ENCODE results near the gene RPTOR.
A peak's percentile ranks its signal among the peaks of the same experiment; 100 is the strongest.
"Not testable (repeated sequence)": the region's sequence is repeated elsewhere in the genome, so short reads cannot be mapped to it uniquely, and the experiment has no call there.

Gene RPTOR

DNA sequence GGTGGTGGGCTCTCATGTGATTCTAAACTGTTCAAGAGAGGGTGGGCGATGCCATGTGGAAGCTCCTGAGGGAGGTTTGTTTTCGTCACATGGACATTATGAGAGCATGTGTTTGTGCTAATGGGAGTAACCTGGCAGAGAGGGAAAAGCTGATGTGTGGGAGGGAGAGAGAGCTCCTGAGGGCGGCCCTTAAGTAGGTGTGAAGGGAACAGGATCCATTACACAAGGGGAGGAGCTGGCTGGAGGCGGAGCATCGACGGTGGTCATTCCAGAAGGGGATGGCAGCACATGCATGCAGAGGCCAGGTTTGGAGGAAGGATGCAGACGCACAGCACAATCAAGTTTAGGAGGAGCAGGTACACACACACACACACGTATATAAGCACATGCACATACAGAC is 197.5 kb downstream of the RPTOR start:
- no peak for DNase-seq (ENCODE audit: low read depth in 2 of 2)

DNA sequence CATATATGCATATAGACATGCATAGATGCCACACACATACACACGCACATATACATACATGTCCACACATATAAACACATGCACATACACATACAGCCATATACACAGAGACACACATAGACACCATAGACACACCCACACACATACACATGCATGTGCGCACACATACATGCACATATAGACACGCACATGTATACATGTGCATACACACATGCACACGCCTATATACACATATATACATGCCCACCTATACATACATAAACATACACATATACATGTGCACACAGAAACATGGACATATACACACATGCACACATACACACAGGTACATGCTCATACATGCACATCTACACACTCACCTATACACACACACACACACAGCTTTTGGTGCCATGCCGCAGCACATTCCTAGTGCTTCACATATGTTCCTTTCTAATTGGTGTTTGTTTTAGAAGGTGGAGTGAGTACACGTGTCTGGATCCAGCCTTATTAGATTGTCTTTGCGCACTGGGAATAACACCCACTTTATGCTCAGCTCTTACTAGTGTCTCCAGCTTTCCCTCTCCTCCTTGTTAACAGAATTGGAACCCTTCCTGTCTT is 198.0 kb downstream of the RPTOR start:
- no peak for DNase-seq (ENCODE audit: low read depth in 2 of 2)

DNA sequence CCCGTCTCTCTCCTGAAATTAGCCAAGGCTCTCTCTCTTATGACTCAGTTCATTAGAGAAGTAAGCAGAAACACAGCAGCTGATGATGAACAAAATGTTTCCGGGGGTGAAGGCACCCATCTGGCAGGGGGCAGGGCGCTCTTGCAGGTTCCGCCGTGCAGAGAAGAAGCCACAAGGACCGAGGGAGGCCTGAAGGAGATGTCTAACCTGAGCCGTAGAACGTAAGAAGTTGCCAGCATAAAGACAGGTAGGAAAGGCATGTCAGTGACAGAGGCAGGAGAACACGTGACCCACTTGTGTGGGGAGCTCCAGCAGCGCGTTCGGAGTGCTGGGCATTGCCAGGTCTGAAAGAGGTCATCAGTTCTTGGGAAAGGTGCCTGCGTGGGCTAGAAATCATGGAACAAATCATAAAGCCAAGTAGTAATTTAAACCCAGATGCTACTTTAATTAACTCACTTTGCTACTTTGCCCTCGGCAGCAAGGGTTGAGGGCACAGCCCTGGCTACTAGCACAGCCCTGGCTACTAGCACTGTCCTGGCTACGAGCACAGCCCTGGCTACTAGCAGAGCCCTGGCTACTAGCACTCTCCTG is 198.6 kb downstream of the RPTOR start:
- peak in 1 of 2 donors; percentile 36 for DNase-seq (ENCODE audit: low read depth in 2 of 2)

GRCh38 chr17:80743973-80744372 is 199.3 kb downstream of the RPTOR start:
- DNase-seq (ENCODE audit: low read depth in 2 of 2) = not testable (repeated sequence)

- DNase-seq (ENCODE audit: low read depth in 2 of 2) = not testable (repeated sequence)
These were observed 200.1 kb downstream of the RPTOR start for GRCh38 chr17:80744725-80745124.

DNA sequence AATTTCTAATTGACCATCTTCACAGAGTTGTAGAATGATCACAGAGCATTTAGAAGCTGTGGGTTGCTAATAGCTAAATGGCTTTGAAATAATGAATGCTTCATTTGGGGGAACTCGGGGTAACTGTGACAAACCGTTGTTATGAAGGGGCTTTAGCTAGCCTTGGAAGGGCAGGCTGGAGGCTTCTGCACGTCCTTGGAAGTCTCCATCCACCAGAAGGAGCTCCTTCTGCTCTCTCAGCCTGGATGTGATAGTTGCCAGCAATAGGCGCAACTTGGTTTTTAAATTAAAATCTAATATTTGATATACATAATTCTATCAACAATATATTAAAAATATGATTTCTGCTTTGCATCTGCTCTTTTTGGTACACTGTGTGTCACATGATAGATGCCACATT is 200.5 kb downstream of the RPTOR start:
- DNase-seq (ENCODE audit: low read depth in 2 of 2) = no peak

DNA sequence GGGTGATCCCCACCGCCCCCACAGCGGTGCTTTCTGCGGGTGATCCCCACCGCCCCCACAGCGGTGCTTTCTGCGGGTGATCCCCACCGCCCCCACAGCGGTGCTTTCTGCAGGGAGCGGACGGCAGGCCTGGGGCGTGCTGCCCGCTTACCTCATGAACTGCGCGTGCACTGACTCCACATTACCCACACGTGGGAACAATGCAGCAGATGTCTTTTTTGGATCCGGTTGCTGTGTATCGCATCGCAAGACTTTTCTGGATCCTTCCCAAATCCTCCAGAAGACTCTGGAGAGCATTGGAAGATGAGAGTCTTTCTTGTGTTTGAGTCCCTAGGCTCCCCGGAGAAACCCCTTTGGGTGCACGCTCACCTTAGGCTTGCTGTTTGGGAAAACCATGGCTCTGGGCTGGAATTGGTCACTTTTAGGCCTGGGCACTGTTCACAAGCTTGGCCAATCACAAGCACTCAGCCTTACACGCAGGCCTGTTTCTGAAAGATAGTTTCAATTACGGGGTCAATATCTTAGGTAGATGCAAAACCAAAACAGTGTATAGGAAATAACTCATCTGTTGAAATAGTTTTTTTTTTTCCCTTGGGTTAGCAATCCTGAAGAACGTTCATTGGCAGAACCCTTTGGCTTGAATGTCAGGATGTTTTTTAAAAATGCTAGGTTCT is 201.8 kb downstream of the RPTOR start:
- no peak for DNase-seq (ENCODE audit: low read depth in 2 of 2)

GRCh38 chr17:80747469-80747868 is 202.8 kb downstream of the RPTOR start:
- no peak for DNase-seq (ENCODE audit: low read depth in 2 of 2)

GRCh38 chr17:80749611-80750010 is 205.0 kb downstream of the RPTOR start:
- no peak for DNase-seq (ENCODE audit: low read depth in 2 of 2)

DNA sequence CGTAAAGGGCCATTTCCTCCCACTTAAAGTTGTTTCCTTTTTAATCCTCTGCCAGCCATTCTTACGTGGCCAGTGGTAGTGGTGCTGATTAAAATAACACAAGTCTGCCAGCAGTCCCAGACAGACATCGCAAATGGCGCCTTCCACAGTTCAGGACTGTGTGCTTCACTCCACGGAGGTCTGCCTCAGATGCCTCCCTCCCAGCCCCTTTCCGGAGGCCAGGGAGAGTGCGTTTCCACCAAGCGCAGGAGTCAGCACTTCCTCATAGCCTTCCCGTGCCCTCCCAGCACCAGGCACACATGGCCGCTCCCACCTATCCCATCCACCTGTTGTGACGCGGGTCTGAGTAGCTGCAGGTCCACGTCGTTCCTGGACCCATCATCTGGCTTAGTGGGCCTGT is 205.6 kb downstream of the RPTOR start:
- no peak for DNase-seq (ENCODE audit: low read depth in 2 of 2)

DNA sequence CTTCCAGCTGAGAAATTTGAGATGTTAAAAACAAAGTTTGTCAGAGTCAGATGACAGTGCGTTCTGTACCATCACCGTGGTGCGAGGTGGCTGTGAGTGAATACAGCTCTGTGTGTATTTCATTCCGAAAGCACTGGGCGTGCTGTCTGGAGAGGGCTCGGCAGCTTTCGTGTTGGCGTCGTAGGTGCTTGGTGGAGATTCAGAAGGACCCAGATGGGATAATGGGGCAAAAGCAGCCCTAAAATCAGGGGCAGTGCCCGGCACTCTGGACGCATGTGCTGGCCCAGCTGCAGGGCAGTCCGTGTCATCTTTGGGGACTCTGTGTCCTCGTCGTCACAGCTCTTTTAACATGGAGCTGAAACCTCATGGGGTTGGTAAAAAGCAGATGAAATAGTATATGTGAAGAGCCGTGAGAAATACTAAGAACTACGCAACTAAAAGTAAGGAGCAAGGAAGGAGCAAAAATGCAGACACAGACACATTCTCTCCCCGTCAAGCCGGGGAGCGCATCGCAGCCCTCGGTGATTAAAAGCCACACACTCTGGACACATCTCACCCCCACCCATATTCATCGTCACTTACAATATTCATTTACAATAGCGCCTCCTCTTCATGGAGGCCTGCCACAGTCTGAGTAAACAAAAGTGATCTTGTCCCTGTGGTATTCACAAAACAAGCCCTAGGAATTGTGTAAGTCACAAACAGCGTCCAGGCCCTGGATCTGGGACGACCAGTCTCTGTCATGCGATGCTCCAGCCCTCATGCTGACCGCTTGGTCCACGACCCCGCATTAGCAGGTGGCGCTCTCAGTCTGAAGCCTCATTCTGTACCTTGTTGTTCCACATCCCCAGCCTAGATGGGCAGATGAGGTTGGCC is 206.7 kb downstream of the RPTOR start:
- DNase-seq (ENCODE audit: low read depth in 2 of 2) = no peak

DNA sequence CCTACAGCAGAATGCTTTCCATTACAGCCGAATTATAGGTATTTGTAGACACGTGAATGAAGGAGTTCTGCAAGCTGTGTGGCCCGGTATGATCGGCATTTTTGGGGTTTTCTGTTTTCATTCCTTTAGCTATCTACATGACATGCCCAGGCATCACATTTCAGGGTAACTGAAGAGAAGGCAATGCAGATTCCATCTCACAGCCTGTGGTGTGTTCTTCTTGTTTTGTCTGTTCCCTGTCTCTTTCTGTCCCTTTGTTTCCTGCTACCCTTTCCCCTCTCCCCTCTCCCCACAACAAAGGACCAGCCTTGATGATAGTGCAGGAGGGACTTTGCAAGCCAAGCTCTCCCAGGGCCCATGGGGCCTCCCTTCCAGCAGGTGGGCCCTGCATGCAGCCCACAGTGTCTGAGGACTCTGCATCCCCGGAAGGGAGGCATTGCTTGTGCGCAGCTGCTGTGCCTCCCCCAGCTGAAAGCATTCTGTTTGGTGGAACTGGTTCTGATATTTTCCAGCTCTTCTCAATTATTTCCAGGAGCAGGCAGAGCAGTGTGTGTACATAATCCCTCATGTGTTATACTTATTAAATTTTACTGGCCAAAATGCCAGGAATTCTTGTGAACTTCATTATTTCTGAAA is 207.4 kb downstream of the RPTOR start:
- no peak for DNase-seq (ENCODE audit: low read depth in 2 of 2)

- DNase-seq (ENCODE audit: low read depth in 2 of 2) = no peak
These were observed 209.2 kb downstream of the RPTOR start for GRCh38 chr17:80753685-80754345.

DNA sequence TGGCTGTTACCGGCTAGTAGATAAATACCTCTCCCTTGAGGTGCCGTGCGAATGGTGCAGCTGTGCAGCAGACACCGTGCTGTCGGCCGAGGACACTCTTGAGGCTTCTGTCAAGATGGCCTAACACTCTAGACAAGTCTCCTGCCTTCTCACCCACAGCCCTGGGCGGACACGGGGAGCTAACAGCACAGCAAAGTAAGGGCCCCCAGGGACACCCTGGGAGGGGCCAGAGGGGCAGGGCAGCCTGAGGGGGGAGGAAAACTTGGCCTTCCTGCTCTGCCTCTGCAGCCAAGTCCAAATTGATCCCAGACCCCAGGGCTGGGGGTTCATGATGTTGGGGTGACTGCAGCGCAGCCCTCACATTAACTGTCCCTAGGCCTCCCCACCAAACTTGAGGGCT is 210.2 kb downstream of the RPTOR start:
- DNase-seq (ENCODE audit: low read depth in 2 of 2) = no peak

DNA sequence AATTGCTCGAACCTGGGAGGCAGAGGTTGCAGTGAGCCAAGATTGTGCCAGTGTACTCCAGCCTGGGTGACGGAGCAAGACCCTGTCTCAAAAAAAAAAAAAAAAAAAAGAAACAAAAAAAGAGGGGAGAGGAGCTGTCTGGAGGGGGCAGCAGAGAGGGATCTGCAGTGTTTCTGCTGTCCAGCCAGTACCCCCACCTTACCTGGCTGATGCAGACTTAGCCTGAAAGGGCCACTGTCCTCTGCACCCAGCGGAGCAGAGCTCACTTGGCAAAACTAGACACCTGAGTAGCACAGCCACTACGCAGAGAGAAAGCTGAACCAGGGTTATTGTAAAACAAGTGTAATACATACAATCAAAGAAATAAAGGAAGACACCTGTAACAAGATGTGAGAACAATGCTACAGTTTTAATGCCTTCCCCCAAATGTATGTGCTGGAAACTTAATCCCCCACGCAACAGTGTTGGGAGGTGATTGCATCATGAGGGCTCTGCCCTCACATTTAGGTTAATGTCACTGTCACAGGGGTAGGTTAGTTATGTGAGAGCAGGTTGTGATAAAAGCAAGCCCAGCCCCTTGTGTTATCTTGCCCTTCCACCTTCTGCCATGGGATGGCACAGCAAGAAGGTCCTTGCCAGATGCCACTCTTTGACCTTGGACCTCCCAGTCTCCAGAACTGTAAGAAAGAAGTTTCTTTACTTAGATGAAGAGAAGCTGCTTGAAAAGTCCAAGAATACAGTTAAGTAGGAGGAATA is 211.2 kb downstream of the RPTOR start:
- DNase-seq (ENCODE audit: low read depth in 2 of 2) = no peak

- DNase-seq (ENCODE audit: low read depth in 2 of 2) = no peak
These were observed 214.1 kb downstream of the RPTOR start for GRCh38 chr17:80758481-80759376.

DNA sequence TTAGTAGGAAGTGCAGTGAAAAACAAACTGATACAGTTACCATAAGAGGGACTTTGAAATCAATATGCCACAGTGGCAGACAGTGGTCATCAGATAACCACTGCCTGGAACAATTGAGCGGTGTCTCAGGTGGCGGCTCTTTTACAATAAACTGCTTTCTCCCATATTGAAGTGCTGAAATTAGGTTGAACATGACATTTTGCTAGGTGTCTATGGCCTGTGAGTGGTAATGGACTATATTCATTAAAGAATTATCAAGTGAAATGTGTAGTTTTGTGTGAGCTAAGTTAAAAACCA is 214.7 kb downstream of the RPTOR start:
- DNase-seq (ENCODE audit: low read depth in 2 of 2) = no peak

DNA sequence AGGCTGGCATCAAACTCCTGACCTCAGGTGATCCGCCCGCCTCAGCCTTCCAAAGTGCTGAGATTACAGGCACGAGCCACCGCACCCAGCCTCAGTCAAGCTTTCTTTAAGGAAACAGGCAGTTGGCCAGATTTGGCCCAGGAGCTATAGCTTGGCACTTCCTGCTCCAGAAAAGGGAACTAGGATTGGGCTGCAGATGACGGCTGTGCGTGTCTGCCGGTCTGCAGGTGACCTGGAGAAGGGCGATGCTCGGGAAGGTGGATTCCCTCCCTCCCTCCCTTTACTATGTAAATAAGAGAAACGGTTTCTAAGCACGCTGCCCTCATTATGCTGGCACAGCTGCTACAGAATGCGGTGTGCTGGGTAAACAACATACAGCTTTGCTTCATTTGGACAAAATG is 215.9 kb downstream of the RPTOR start:
- DNase-seq (ENCODE audit: low read depth in 2 of 2) = no peak

GRCh38 chr17:80761110-80761871 is 216.7 kb downstream of the RPTOR start:
- peak; percentile 64 to 67 for DNase-seq (ENCODE audit: low read depth in 2 of 2)

Measured in stimulated activated CD4-positive, alpha-beta T cell treated with anti-CD3 and anti-CD28 coated beads, Interleukin-15, amount 100 ng/mL, for 48 hours (primary cell).